NCI-H1417 (cell line): ENCODE data around the gene SNAP23.

Experiments used
- DNase-seq, 3 experiments: peaks; one replicate each; lab custom pipeline; 2025; lab: John Stamatoyannopoulos, UW

The SNAP23 gene

GRCh38 chr15:42575188-42576039 lies 80.0 kb downstream of the SNAP23 start, which contains the start of gene STARD9:
Gene STARD9 (plus strand): TSS chr15:42575606. CDS start chr15:42575716, 110 bp downstream.
- peak; percentile 91 to 95 (median 92) for DNase-seq

GRCh38 chr15:42576040-42576594 lies 80.7 kb downstream of the SNAP23 start:
- DNase-seq = peak in 2 of 3 experiments; percentile 13 to 54

GRCh38 chr15:42576776-42577175 lies 81.3 kb downstream of the SNAP23 start:
- DNase-seq = peak in 1 of 3 experiments; percentile 14

GRCh38 chr15:42577514-42578031 lies 82.1 kb downstream of the SNAP23 start:
- no peak for DNase-seq

GRCh38 chr15:42578984-42579537 lies 83.6 kb downstream of the SNAP23 start:
- no peak for DNase-seq

GRCh38 chr15:42581272-42581730 lies 85.9 kb downstream of the SNAP23 start:
- peak; percentile 68 to 81 (median 73) for DNase-seq
